Endometrial microvascular endothelial cells (primary cell): ENCODE results near the gene SPEF2. TPM values are rescaled to one million over a fixed set of nuclear protein-coding genes. Genes with fewer than 3 reads are reported as not detected.

Source experiments
- in situ Hi-C: cut with HindIII; loops from 2 replicates; pipeline ENCODE4 v1.10.0; 2017; ENCODE audit warnings: low sequenced_read_pairs, low pct_unique_long_range_greater_than_20kb; ENCODE audit errors: inconsistent ontology term
- total RNA-seq: library from RNA; depleted of rRNA; stranded (reverse); fragments of >200 nt; gene quantifications from one replicate; pipeline ENCODE4 v1.2.3, GENCODE V29; 2015; ENCODE audit errors: inconsistent ontology term

SPEF2 gene
- total RNA-seq, 1 donor from 2014 or later, result 0.09 TPM

DNA sequence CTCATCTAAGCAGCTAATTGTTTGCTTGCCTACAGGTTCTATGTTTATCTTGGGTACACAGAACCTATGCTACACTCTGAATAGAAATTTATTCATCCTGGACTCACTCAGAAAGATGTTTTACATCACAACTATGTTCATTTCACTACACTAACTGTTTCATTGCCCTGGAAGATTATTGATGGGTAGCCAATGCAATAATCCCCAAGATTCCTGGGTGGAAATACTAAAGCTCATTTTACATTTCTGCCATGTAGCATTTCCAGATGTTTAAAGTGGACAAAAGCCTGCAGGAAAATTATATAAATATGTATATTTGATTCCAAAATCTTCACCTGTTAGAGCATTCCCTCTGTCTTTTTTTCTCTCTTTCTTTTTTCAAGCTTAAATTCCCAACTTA lies 187.2 kb downstream of the SPEF2 start:
- in situ Hi-C loops, result no loop called here

- in situ Hi-C loops, result no loop called here
Observed at GRCh38 chr5:35810601-35811000, 192.9 kb downstream of the SPEF2 start.

DNA sequence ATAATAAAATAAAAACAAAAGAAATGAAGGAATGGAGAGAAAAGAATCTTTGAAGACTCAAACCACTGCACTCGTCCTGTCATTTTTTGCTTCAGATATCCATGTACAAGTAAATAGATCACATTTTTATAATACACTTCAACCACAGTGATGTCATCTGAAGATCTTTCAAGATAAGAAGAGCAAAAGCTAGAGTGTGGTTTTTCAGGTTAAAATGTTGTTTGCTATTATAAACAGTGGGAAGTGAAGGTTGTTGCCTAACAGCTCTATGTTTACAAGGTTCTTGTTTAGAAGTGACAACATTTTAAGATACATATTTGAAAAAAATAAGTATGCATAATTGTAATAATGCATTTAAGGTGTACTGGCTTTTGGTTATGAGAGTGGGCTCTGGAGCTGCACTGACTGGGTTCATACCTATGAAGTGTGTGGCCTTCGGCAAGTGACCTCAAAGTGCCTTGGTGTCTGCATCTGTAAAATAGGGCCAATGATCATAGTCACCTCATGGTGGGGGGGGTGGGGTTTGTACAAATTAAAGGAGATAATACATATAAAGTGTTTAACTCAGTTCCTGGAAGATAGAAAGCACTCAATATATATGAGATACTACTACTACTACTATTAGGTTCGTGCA lies 193.6 kb downstream of the SPEF2 start:
- in situ Hi-C loops, result no loop called here

- in situ Hi-C loops, result no loop called here
Observed at GRCh38 chr5:35813521-35813920, 195.9 kb downstream of the SPEF2 start.

DNA sequence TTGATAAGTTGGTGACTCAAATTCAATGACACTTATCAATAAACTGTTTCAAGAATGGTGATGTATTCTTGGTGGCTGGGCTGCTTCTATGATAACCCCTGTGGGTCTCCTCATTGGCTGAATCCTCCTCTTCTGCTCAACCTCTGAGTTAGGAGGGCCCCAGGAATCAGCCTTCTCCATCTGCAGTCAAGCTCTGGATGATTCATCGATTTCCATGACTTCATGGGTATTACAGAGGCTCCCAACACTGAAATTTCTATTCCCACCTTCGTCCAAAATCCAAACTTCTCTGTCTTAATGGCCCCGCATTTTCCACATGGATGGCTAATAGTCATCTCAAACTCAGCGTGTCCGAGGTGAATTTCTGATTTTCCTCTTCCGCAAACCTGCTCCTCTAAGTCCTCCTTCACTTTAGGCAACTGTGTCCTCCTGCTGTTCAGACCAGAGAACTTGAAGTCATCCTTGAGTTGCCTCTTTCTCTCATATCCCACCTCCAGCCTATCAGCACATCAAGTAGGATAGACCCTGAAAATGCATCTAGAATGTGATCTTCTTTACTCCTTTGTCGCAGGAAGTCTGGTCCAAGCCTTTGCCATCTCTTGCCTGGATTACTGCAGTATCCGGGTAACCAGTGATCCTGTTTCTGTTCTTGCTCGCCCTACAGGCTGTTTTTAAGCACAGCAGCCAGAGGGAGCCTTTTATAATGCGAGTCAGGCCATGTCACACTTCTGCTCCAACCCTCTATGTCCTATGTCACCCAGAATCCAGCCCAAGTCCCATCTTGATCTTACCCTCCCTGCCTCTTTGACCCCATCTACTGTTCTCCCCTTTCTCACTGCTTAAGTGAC lies 197.7 kb downstream of the SPEF2 start:
- in situ Hi-C loops, result no loop called here

- in situ Hi-C loops, result no loop called here
Observed at GRCh38 chr5:35816881-35817521, 199.3 kb downstream of the SPEF2 start.

DNA sequence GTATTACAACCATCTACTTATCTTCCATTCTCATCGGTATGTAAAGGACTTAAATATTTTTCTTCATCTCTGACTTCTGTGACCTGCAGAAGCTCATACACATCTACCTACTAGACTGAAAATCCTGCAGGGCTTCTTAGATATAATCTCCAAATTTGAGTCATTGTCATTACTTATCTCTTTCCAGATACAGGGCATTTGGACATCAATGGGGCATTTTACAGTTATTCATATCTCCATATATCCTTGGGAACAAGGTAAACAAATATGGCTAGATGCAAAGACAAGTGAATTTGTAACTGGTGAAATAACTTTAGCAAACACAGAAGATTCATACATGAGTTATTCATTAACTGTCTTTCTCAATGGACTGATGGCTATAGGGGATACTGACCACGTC lies 201.4 kb downstream of the SPEF2 start:
- in situ Hi-C loops, result no loop called here

- in situ Hi-C loops, result no loop called here
Observed at GRCh38 chr5:35819668-35820067, 202.0 kb downstream of the SPEF2 start.

- in situ Hi-C loops, result no loop called here
Observed at GRCh38 chr5:35820735-35821134, 203.1 kb downstream of the SPEF2 start.

GRCh38 chr5:35821513-35821912 lies 203.8 kb downstream of the SPEF2 start:
- in situ Hi-C loops, result no loop called here

DNA sequence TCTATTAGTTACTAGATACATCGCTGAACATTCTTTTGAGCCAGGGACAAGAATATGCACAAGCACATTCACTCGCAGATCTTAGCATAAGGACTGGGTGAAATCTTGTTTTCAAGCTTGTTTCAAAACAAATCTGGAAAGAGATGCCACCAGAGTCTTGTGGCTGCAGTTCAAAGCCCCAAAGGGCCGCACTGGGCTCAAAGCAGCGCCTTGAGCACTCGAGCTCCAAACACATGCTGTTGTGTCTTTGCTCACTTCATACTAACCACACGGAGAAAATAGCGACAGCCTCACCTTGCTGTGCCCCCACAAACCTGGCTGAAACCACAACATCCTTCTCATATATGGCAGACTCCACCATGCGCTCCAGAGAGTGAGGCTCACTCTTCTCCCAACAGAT lies 204.8 kb downstream of the SPEF2 start:
- in situ Hi-C loops, result no loop called here

GRCh38 chr5:35823347-35824098 lies 205.9 kb downstream of the SPEF2 start:
- in situ Hi-C loops, result no loop called here

GRCh38 chr5:35826056-35826455 lies 208.4 kb downstream of the SPEF2 start:
- in situ Hi-C loops, result no loop called here

DNA sequence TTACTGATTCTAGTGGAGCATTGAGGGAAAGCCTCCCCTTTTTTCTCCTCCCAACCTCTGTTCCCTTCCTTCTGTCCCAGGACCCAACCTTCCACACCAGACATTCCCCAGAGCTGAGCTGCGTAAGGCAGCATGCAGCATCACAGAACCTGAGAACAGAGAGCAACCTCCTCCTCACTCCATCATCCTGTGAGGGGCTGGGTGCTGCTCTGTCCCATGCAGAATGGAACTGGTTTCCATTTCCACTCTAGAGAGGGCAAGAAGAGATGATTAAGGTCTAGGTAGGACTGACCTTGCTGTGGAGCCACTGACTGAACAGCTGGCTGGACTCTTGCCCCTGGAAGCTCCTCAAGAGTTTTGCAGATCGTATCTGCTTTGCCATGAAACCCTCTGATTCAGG lies 208.9 kb downstream of the SPEF2 start:
- in situ Hi-C loops, result no loop called here

DNA sequence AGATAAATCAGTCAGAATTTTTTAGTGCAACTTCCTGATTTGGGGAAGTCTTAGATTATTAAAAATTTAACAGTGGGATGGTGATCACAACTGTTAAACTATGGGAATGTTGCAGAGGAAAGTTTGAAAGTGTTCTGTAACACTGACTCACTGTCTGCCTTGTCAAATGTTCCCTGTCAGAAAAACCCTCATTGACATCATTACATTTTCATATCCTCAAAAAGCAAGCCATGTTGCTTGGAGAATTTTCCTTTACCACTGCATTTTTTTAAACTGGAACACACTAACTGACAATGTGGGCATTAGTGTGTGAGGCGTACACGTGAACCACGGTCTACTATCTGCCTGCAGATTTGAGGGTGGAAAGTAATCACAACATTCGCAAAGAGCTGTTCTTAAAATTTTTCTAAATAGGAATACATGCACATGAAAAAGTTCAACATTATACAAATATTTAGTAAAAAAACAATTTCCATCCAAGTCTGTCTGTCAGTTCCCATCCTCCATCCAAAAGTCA lies 210.5 kb downstream of the SPEF2 start:
- in situ Hi-C loops, result no loop called here

DNA sequence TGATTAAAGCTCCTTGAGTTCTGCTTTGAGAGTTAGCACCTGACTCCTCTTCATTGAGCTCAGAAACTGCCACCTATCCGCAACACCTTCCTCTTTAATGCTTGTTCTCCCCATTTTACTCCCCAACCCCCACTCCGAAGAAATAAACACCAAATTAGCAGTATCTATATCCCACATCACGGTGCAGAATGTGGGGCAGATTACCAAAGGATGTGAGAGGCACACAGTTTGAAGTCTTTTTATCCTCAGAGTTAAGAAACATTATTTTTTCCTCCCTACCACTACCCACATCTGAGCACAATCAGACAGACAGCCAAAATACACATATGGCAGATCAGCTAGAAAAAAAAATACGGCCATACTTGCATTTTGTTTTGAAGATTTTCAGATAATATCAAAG lies 212.9 kb downstream of the SPEF2 start:
- in situ Hi-C loops, result no loop called here

DNA sequence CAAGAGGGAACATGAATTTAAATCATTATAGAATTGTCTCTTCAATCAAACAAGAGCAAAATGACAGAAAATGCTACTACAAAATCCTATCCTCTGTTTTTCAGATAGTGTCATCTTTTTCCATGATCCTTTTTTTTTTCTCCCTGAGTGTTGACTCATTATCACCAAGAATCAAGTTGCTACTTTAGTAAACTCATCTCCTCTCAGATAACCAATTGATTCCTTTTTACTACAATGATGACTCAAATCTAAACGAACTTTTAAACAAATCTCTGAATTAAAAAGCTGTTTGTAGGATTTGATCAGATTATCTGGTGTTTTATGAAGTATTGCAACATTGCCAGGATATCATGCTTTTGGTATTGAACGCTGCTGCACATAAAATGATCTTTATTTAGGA lies 215.1 kb downstream of the SPEF2 start:
- in situ Hi-C loops, result no loop called here

DNA sequence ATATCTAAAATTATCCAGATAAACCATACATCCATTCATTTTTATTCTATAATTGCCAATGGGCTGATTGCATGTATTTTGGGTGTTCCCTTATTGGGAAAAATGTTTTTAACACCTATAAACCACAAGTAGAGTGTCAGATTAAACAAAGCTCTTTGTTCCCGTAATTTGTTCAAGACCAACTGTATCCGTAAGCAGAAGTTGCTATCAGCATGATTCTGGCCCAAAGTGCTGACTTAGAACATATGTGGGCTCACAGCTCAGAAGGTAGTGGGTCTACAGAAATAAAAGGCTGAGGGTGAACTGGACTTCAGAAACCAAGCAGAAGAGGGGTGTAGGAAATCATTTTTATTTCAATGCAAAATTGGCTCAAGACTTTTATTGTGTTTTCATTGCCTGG lies 215.6 kb downstream of the SPEF2 start:
- in situ Hi-C loops, result no loop called here
